Psoas muscle (tissue), 8 donors: ENCODE data around the gene TMEM140. TPM values are rescaled to one million over a fixed set of nuclear protein-coding genes. Genes with fewer than 3 reads are reported as not detected.
"Not testable (repeated sequence)": the region's sequence is repeated elsewhere in the genome, so short reads cannot be mapped to it uniquely, and the experiment has no call there.

Source experiments
- ATAC-seq, 4 donors: fragments of 200-7000 bp; cut with Tn5 transposase; one replicate each; pipeline ENCODE4 v1.9.1; 2020; ENCODE audit warnings: moderate library complexity in 3 of 4, mild to moderate bottlenecking in 2 of 4
- DNase-seq, 2 donors: peaks; one replicate each; pipeline ENCODE4 v3.0.0-alpha.2; 2020
- H3K27ac ChIP-seq: fragments of 200-600 bp; one replicate; pipeline ENCODE4 v1.8.0; 2022
- H3K27me3 ChIP-seq, 3 donors: fragments of 200-600 bp in 1 of 3; one replicate each; pipeline versions ENCODE4 v1.6.1 to v1.8.0; 2013 to 2022; ENCODE audit warnings: low read length in 2 of 3, mild to moderate bottlenecking in 2 of 3, moderate library complexity in 1 of 3; ENCODE audit not compliant: insufficient read depth in 3 of 3
- H3K36me3 ChIP-seq, 2 donors: fragments of 200-600 bp in 1 of 2; one replicate each; pipeline versions ENCODE4 v1.6.1 to v1.8.0; 2013 to 2022; ENCODE audit warnings: low read depth in 1 of 2, mild to moderate bottlenecking in 1 of 2, moderate library complexity in 1 of 2; ENCODE audit not compliant: insufficient read depth in 1 of 2
- H3K4me1 ChIP-seq: fragments of 200-600 bp; one replicate; pipeline ENCODE4 v1.8.0; 2022
- H3K4me3 ChIP-seq: fragments of 200-600 bp; one replicate; pipeline ENCODE4 v1.8.0; 2022; ENCODE audit warnings: mild to moderate bottlenecking
- H3K9me3 ChIP-seq: fragments of 200-600 bp; one replicate; pipeline ENCODE4 v1.8.0; 2022
- CTCF ChIP-seq: fragments of 200-600 bp; IDR thresholded peaks from one replicate; pipeline ENCODE4 v1.8.0; 2022; ENCODE audit warnings: antibody characterized with exemption
- WGBS, 3 donors: extraction: QIAGEN DNeasy Blood & Tissue Kit; methylation state at CpG; one replicate each; pipeline versions ENCODE4 v1.1.6 to v1.1.7; 2013; 5-methylcytosine and 5-hydroxymethylcytosine counted together
- intact Hi-C, 2 donors: fragments of 100-400 bp; cut with DNase I; formaldehyde crosslinking; loops; one replicate each; pipeline versions ENCODE4 v1.11.0 to v1.14.2; 2022
- polyA plus RNA-seq, 3 donors: library from polyadenylated mRNA; stranded (reverse); fragments of 200-250 nt; gene quantifications; one replicate each; pipeline ENCODE4 v1.2.3, GENCODE V29; 2013
- total RNA-seq, 4 donors: library from RNA; stranded (reverse); fragmentation: NEBNext Ultra II Directional in 2 of 4; extraction: Animal tissue kit (Norgen Biotek cat#: 25700) in 2 of 4; gene quantifications; one replicate each; pipeline versions ENCODE4 v1.2.1 to v1.2.4, GENCODE V29; 2021 to 2023
- donor health status: healthy with polysubstance abuse.
- donor health status: DM: no; HTN: no; CAD: no; lungs with moderate emphysema.
- donor health status: Bipolar disorder and iron deficiency.
- donor health status: healthy.
- donor health status: DM: yes; HTN: yes; CAD: no.
- donor health status: DM: no; HTN: no; CAD: no.
- donor health status: DM: no; HTN: no; CAD: no.
- donor health status: DM: yes; HTN: yes; CAD: no.

TMEM140 gene
- total and polyA plus RNA-seq, 7 donors = 25.4 to 106 (median 67.0) TPM

GRCh38 chr7:135210888-135211178, 63.0 kb downstream of the TMEM140 start:
- peaks cover 0 to 11% of the 10 kb centered on the region in 2 donors for H3K36me3 ChIP-seq
- whole genome bisulfite sequencing, 3 donors = 0 to 1% (median 0%) methylated on average over 13 of the region's 13 CpGs
- intact Hi-C loops = no loop called here
- ATAC-seq (peak in 2 of 4 donors; percentile 27 to 29), DNase-seq (no peak)
- no peaks in the 10 kb centered on the region for H3K9me3 ChIP-seq
- H3K4me1 ChIP-seq = peaks cover 12% of the 10 kb centered on the region
- no peak for TF ChIP-seq CTCF
- H3K4me3 ChIP-seq = peak overlapping the region; percentile 99
- H3K27me3 ChIP-seq = no peaks in the 10 kb centered on the region
- peak overlapping the region; percentile 93 for H3K27ac ChIP-seq

GRCh38 chr7:135211179-135211945, 63.5 kb downstream of the TMEM140 start, which contains the start of gene WDR91:
Gene WDR91, minus strand, starts transcription at chr7:135211526. Its CDS starts 24 bp downstream, at chr7:135211502.
- Histone ChIP-seq H3K4me3 (peak within 1 kb of the TSS; percentile 99), H3K27me3 (no peaks in the 10 kb centered on the region), H3K9me3 (no peaks in the 10 kb centered on the region), H3K4me1 (peaks cover 12% of the 10 kb centered on the region), H3K27ac (peak within 1 kb of the TSS; percentile 93), H3K36me3 (peaks cover 0 to 6% of the 10 kb centered on the region in 2 donors)
- ATAC-seq = peak; percentile 96 to 98 (median 98)
- TF ChIP-seq CTCF = no peak
- DNase-seq = peak; percentile 97 to 98
- intact Hi-C loops = no loop called here
- 0 to 1% (median 0%) methylated on average over 49 to 82 of the region's 82 CpGs for WGBS, 3 donors

- H3K36me3 ChIP-seq, intact Hi-C loops, H3K9me3 ChIP-seq, H3K27me3 ChIP-seq: not testable (repeated sequence)
- DNase-seq (peak; percentile 45 to 74), ATAC-seq (peak in 2 of 4 donors; percentile 18 to 50)
- H3K27ac ChIP-seq = peak overlapping the region; percentile 93
- WGBS, 3 donors = 29 to 35% (median 34%) methylated on average over 29 to 30 of the region's 30 CpGs
- H3K4me1 ChIP-seq = peaks cover 12% of the 10 kb centered on the region
- peak overlapping the region; percentile 99 for H3K4me3 ChIP-seq
Measured at GRCh38 chr7:135211946-135212685, 64.2 kb downstream of the TMEM140 start.

- Histone ChIP-seq H3K9me3 (no peaks in the 10 kb centered on the region), H3K27ac (no peak overlapping the region), H3K4me1 (peaks cover 12% of the 10 kb centered on the region), H3K4me3 (no peak overlapping the region), H3K36me3 (no peaks in the 10 kb centered on the region), H3K27me3 (no peaks in the 10 kb centered on the region)
- DNase-seq = no peak
- no peak for TF ChIP-seq CTCF
- no peak for ATAC-seq
- 74 to 78% (median 77%) methylated on average over 2 of the region's 2 CpGs for WGBS, 3 donors
- intact Hi-C loops = no loop called here
Measured at GRCh38 chr7:135213831-135214230, 66.0 kb downstream of the TMEM140 start.

GRCh38 chr7:135215180-135215579, 67.3 kb downstream of the TMEM140 start:
- Histone ChIP-seq H3K9me3 (no peaks in the 10 kb centered on the region), H3K27ac (no peak overlapping the region), H3K4me3 (no peak overlapping the region), H3K27me3 (no peaks in the 10 kb centered on the region), H3K4me1 (peaks cover 3% of the 10 kb centered on the region), H3K36me3 (no peaks in the 10 kb centered on the region)
- intact Hi-C loops = no loop called here
- no peak for DNase-seq
- 89 to 91% (median 89%) methylated on average over 4 of the region's 4 CpGs for WGBS, 3 donors
- no peak for ATAC-seq
- TF ChIP-seq CTCF = no peak
